Measurements from ENCODE around the gene CD40.

Gene CD40

DNA sequence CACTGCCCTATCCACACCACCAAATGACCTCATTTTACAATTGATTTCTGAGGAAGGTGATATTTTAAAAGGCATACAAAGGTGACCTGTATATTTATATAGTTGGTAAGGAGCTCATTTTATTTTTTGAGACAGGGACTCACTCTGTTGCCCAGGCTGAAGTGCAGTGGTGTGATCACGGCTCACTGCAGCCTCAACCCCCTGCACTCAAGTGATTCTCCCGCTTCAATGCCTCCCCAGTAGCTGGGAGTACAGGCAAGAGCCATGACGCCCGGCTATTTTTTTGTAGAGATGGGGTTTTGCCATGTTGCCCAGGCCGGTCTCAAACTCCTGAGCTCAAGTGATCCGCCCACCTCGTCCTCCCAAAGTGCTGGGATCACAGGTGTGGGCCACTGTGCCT lies 41.3 kb upstream of the CD40 start:
- in situ Hi-C loops (cut with MboI; ENCODE audit: low sequenced_read_pairs, unreplicated experiment) = no loop called here
- no peak for DNase-seq (ENCODE audit: low spot score)
- no peak for TF ChIP-seq CTCF (IDR thresholded peaks at IDR 0.05; ENCODE audit: borderline replicate concordance, control extremely low read depth, extremely low read depth, insufficient read depth, missing control alignments)

DNA sequence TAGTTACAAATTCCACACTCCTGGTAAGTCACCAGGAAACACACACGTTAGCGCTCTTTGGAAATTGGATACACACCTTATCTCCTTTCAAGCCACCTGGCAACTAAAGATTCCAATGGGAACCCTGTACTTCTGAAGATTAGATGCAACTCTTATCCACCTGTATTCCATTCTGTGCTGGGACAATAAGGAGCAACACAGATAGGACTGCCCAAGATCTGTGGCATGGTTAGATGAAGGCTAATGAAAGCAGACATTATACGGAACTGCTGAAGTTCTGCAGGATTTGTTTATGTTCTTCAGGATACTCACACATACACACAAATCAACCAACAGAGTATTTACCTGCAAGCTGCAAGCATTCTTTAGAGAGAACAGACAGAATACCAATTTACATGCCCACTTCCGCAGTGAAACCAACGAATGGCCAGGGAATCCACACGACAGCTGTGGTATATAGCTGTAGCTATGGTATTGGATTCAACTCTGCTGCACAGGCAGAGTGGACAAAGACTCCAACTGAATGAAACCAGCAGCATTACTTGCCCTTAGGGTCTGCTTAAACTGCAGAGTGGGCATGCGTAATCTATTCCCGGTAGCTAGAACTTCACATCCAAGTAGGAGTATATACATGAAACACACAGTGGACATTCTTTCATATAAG lies 40.3 kb upstream of the CD40 start:
- in situ Hi-C loops (cut with MboI; ENCODE audit: low sequenced_read_pairs, unreplicated experiment) = no loop called here
- no peak for TF ChIP-seq CTCF (IDR thresholded peaks at IDR 0.05; ENCODE audit: borderline replicate concordance, control extremely low read depth, extremely low read depth, insufficient read depth, missing control alignments)
- DNase-seq (ENCODE audit: low spot score) = no peak

DNA sequence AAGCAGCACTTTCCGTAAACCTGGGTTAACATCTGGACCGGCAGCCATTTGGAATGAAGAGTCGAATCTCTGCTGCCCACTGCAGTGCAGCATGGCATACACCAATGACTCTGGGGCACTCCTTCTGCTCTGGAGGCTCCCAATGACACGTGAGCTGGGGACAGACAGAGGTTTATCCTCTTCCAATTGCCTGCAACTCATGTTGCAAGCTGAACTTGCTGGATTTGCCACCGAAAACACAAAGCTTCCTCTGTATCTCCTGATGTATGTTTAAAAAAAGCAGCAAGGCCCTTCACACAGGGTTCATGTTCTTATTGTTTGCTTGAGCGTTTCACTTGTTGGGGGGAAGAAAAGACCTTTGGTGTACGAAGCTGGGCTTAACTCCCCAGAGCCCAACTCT lies 39.2 kb upstream of the CD40 start:
- TF ChIP-seq CTCF (IDR thresholded peaks at IDR 0.05; ENCODE audit: borderline replicate concordance, control extremely low read depth, extremely low read depth, insufficient read depth, missing control alignments) = no peak
- no peak for DNase-seq (ENCODE audit: low spot score)
- in situ Hi-C loops (cut with MboI; ENCODE audit: low sequenced_read_pairs, unreplicated experiment) = no loop called here

GRCh38 chr20:46081074-46081473 lies 37.0 kb upstream of the CD40 start:
- TF ChIP-seq CTCF (IDR thresholded peaks at IDR 0.05; ENCODE audit: borderline replicate concordance, control extremely low read depth, extremely low read depth, insufficient read depth, missing control alignments) = no peak
- in situ Hi-C loops (cut with MboI; ENCODE audit: low sequenced_read_pairs, unreplicated experiment) = no loop called here
- no peak for DNase-seq (ENCODE audit: low spot score)

DNA sequence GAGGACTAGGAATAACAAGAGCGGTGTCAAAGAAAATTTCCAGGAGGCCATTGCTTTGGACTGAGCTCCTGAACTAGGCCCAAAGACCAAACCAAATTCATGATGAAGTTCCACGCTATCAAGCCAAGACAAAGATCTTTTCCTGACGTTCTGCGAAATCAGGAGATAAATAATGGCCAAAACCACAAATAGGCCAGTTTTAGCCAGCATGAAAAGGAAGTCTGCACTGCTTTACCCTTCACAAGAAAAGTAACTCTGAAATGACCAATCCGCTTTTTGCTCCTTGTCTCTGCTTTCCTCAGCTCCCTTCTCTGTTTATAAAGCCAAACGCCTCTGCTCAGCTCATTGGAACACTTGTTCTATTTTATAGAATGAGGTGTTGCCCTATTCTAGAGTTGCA lies 35.0 kb upstream of the CD40 start:
- in situ Hi-C loops (cut with MboI; ENCODE audit: low sequenced_read_pairs, unreplicated experiment) = no loop called here
- TF ChIP-seq CTCF (IDR thresholded peaks at IDR 0.05; ENCODE audit: borderline replicate concordance, control extremely low read depth, extremely low read depth, insufficient read depth, missing control alignments) = no peak
- no peak for DNase-seq (ENCODE audit: low spot score)

- in situ Hi-C loops (cut with MboI; ENCODE audit: low sequenced_read_pairs, unreplicated experiment) = no loop called here
- DNase-seq (ENCODE audit: low spot score) = no peak
Measured at GRCh38 chr20:46083531-46084061, 34.5 kb upstream of the CD40 start.

More at GRCh38 chr20:46083531-46084061, 34.5 kb upstream of the CD40 start:
- no peak for TF ChIP-seq CTCF (IDR thresholded peaks at IDR 0.05; ENCODE audit: borderline replicate concordance, control extremely low read depth, extremely low read depth, insufficient read depth, missing control alignments)

Measured in GM13976 (cell line).